ENCODE data around the gene CCDC30.

The CCDC30 gene

DNA sequence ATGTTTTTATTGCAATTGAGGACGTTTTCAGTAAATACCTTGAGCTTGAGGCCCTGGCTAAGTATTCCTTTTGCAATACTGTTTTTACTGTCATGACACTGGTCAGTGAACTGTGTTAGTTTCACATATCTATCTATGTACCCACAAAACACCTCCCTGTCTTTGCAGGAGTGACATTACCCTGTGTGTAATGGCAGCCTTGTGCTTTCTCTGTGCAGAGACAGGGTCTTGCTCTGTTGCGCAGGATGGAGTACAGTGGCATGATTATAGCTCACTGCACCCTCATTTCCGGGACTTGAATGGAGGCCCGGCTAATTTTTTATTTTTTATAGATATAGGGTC is 228.0 kb downstream of the CCDC30 start:
- no peak for DNase-seq (ENCODE audit: low read depth in 2 of 2)

DNA sequence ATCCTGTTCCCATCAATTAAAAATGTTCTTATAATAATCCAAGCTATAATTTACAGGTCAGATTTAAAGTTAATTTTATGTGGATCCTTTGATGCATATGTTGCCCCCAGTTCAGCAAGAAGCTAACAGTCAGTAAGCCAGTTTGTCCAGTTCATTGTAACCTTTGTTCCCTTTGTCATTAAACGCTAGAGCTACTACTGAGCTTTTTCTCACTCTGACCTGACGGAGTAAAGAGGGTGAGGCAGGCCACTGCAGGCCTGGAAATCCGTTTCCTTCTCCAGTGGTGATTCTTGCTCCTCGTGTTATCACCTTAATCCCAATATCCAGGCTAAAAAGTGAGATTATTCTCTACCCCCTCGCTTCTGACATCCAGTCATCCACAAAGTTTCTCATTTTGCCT is 229.4 kb downstream of the CCDC30 start:
- no peak for DNase-seq (ENCODE audit: low read depth in 2 of 2)

DNA sequence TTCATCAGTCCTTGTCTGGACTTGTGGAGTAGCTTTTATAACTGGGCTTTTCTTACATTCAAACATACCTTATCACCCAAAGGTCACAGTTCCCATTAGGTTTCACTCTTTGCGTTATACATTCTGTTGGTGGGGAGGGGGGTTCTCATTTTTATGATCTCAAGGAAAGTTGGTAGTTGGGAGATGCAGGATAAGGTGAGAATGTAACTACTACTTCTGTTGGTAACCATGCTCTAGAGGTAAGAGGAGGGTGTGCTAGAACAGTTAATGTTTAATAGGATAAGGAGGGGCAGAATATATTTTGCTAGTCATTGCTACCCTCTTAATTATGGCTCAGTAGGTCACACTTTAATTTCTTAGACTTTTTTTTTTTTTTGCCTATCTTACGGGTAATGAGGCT is 229.8 kb downstream of the CCDC30 start:
- no peak for DNase-seq (ENCODE audit: low read depth in 2 of 2)

DNA sequence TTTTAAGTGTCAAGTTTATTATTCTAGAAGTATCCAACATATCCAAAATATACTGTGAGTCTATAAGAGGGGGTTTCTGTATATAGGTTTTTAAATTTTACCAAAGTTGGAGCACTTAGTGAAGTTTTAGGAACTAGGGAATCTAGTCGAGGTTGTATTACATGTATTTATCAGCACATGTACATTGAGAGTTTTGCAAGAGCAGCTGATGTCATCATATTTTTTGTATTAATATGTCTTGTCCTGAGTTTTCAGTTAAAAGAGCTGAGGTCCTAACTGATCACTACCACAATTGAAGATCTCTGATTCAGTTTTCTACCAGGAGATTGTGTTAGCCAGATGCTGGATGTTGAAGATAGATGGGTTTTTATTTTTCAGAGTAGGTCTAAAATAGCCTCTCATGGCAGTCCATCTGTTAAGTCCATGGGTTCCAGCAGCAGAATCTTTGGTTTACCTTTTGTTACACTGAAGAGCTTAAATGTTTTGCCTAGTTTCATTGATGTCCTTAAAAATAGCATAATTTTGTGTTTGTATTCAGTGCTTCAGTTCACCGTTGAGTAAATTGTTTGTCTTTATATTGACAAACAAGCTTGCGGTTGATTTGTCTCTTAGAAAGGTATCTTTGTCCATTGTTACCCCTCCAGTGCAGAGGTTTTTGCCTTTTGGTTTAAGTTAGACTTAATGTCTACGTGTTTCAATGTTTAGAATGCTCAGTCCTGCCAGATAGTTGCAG is 235.2 kb downstream of the CCDC30 start:
- DNase-seq (ENCODE audit: low read depth in 2 of 2) = no peak

DNA sequence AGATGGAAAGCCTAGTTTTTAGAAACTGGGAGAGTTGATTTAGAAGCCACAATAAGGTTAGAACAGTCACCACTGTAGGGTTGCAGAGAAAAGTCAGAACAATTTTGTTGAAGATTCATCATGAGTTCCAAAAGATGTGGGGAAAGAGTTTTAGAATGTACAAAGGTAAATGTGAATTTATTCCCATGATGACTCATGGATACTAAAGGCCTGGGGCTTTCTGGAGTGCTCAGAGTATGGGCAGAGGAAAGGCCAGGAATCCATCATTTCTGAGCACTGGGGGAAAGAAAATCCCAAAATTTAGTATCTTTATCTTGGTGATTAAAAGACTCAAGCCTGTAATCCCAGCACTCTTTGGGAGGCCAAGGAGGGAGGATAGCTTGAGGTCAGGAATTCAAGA is 236.9 kb downstream of the CCDC30 start:
- no peak for DNase-seq (ENCODE audit: low read depth in 2 of 2)

DNA sequence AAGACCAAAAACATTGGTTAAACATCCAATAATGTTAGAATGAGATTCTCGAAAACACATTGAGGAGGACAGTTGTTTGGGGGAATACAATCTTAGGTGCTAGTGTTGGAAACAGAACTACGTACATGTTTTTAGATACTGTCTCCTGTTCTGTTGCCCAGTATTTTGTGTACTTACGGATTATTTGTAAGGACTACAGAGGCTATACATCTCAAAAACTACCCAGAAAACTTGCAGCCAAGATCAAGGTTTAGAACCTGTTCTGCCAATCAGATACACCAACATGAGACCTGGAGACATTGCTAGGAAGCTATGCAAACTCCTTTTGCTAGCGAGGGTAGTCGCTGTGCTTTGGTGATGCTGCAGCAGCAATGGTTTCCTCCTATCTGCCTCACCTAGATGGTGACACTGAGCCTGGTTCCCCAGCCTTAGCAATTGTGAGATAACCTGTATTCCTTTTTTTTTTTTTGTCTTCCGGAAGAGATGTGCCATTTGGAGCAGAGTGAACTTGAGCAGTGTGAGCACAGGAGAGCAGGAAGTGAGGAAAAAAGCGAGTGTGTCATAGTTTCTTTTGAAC is 240.9 kb downstream of the CCDC30 start:
- DNase-seq (ENCODE audit: low read depth in 2 of 2) = no peak
